ENCODE results near the gene MTSS2.
A peak's percentile ranks its signal among the peaks of the same experiment; 100 is the strongest.

MTSS2 gene

GRCh38 chr16:70714581-70715054 is 28.8 kb upstream of the MTSS2 start:
- no peak for DNase-seq (ENCODE audit: low read depth)

- no peak for DNase-seq (ENCODE audit: low read depth)
Measured at GRCh38 chr16:70713824-70714223, 28.0 kb upstream of the MTSS2 start.

DNA sequence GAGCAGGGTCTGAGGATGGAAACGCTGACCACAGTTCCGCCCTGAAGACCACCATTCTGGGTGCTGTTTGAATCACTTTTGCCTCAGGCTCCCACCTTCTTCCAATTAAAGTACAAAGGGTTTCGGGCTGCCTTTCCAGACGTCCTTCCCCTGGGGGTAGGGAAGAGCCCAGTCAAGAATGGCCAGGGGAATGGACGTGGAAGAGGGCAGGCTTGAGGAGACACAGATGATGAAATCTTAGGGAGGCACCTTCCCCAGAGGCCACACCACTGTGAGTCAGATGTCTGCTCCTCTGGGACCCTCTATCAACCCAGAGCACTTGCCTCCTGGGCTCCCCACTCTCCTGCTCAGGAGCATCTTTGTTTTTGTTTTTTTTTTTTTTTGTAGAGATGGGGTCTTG is 27.5 kb upstream of the MTSS2 start:
- DNase-seq (ENCODE audit: low read depth) = no peak

DNA sequence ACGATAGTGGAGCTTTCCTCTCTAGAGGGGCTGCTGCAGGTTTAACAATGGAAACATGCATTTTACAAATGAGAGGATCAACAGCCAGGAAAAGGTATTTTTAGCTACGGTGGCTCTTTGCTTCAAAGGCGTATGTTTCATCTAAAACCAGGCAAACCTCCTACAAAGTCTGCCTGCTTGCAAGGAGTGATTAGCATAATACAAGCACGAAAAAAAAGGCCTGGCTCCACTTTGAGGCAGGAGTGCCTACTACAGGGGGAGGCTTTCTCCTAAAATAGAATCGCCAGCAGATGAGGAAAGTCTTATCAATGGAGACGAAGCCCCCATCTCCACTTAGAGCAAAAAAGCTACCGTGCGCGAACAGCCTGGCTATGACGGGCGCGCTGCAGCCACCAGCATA is 27.1 kb upstream of the MTSS2 start:
- DNase-seq (ENCODE audit: low read depth) = no peak

GRCh38 chr16:70712359-70712758 is 26.5 kb upstream of the MTSS2 start:
- DNase-seq (ENCODE audit: low read depth) = no peak

GRCh38 chr16:70711211-70712031 is 25.6 kb upstream of the MTSS2 start:
- no peak for DNase-seq (ENCODE audit: low read depth)

- no peak for DNase-seq (ENCODE audit: low read depth)
Measured at GRCh38 chr16:70710422-70711210, 24.8 kb upstream of the MTSS2 start.

DNA sequence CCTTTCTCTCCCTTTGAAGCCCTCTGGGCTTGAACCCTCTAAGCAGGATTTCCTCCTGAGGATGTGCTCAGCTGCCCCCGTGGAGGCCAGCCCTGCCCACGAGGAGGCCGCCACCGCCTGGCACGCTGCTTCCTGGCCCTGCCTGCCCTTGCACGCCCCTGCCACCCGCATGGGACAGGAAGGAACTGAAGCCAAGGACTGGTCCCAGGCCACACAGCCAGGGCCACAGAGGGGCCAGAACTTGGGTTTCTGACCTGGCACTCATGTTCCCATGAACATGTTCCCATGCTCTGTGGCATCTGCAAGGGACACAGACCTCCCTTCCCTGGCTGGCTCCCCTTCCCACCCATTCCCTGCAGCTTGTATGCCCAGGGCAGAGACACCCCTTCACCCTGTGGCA is 24.1 kb upstream of the MTSS2 start:
- no peak for DNase-seq (ENCODE audit: low read depth)

DNA sequence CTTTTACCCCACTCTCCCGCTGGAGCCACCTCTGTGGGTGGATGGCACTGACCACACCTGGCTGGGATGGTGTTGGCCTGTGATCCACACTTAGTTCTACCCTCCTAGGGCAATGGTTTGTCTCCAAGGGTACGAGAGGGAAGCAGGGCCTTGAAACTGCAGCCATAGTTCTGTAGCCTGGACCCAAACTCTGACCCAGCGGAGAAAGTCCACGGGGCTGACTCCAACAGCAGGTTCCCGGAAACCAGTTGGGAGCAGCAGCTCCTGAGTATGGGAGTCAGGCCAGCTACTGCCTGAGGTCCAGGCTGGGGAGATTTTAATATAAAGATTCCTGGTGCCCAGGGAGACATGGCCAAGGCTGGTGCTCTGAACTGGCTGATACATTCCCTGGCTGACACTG is 23.6 kb upstream of the MTSS2 start:
- no peak for DNase-seq (ENCODE audit: low read depth)

- DNase-seq (ENCODE audit: low read depth) = no peak
Measured at GRCh38 chr16:70708366-70709246, 22.8 kb upstream of the MTSS2 start.

- peak; percentile 82 for DNase-seq (ENCODE audit: low read depth)
Measured at GRCh38 chr16:70706948-70707465, 21.2 kb upstream of the MTSS2 start.

- no peak for DNase-seq (ENCODE audit: low read depth)
Measured at GRCh38 chr16:70705056-70705455, 19.2 kb upstream of the MTSS2 start.

GRCh38 chr16:70704586-70704985 is 18.7 kb upstream of the MTSS2 start:
- DNase-seq (ENCODE audit: low read depth) = no peak

DNA sequence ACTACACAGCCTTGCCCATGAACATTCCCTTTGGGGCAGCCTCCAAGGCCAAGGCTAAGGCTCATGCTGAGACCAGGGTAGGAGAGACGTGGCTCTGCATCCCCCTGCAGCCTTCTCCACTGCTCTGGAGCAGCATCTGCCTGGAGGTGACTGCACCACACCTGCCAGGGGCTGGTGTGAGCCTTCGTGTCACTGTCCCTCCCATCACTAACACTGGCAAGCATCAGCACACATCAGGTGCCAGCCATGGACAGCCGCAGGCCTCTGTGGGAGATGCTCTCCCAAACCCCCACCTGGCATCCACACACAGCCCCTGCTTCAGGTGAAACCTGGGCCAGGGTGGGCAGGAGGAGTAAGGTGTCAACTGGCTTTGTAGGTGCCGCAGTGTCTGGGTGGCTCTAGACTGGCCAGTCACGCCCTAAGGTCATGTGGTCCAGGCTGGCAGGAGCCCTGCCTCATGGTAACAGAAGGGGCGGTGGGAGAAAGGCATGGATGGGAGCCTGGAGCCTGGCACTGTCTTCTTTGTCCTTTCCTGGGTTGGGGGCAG is 18.1 kb upstream of the MTSS2 start:
- DNase-seq (ENCODE audit: low read depth) = no peak

DNA sequence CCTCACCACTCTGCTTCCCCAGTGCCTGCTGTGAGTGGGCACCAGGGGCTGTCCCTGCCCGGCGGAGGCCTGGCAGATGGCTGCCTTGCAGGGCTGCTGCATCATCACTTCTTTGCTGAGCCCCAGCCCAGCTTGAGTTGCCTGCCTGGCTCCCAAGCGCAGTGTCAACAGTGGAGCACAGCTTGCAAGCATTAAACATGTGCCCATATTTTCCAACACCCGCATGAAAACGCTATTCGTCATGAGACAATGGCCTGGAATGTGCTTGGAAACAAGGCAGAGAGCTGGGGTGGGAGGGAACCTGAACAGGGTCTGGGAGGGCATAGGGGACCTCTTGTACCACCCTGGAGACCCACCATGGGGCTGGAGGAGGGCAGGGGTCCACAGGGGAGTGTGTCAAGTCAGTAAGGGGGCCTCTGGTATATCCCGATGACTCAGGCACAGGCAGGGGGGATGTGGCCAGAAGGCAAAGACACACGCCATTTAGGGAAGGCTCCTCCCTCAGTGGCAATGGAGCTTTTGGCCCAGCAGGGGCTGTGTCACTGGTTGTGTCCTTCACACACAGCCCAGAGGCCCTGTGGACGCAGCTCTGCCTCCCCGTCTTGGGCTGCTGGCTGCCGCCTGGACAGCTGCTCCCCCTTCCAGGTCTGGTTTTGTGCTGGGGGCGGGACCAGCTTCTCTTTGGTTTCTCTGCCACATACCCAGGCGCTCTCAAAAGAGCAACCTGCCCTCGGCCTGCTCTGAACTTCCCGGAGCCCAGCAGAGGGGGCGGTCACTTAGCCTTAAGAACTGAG is 17.4 kb upstream of the MTSS2 start:
- DNase-seq (ENCODE audit: low read depth) = peak; percentile 54

GRCh38 chr16:70702624-70703023 is 16.8 kb upstream of the MTSS2 start:
- DNase-seq (ENCODE audit: low read depth) = no peak

- no peak for DNase-seq (ENCODE audit: low read depth)
Measured at GRCh38 chr16:70701998-70702397, 16.1 kb upstream of the MTSS2 start.

- no peak for DNase-seq (ENCODE audit: low read depth)
Measured at GRCh38 chr16:70701596-70701995, 15.7 kb upstream of the MTSS2 start.

DNA sequence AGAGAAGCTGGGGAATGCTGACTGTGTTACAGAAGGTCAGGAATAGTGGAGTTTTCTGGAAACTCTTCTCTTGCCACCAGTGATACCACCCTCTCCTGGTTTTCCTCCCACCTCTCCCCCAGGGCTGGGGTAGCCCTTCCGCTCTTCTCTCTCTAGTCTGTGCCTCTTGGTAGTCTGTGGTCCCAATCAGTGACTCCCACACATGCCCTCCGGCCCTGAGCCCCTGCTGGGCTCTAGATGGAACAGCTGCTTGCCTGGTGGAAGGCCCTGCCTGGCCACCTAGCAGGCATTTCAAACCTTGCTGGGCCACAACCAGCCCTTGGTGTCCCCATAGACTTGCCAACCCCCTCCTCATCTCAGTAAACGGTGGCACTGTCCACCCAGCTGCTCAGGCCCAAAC is 15.2 kb upstream of the MTSS2 start:
- DNase-seq (ENCODE audit: low read depth) = no peak

DNA sequence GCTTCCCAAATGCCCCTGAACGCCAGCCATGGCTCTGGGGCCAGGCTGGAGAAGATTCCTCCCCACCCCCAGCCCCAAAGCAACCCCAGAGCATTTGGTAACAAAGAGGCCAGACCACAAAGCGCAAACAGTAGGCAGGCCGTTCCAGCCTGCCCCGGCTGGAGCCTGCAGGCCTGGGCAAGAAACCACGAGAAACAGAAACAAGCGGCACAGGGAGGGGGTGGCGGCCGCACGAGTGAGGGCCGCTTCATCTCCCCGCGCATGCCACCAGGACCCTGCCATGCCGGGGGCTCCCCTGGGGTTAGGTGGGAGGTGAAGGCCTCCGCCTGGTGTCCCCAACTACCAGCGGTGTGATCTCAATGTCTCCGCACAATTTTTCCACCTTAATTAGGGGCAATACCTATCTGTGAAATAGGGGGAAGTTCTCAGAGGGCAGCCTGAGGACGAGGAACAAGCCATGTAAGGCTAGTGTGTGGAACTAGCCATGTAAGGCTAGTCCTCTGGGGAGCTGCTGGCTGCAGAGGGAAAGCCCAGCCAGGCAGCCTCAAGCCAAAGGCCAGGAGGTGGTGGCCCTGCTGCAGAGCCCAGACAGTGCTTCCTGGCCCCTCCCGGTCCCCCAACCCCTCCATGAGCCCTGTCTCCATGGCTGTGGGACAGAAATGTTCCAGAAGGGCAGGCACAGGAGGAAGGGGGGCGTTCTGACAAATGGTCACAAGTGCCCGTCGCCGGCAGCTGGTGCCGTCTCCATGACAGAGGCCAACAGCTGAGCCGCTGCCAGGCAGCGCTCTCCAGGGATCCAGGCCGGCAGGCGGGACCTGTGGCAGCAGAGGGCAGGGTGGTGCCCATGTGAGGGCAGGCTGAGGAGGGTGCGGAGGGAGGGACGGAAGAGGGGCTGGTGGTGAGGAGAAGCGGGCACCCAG is 14.5 kb upstream of the MTSS2 start:
- no peak for DNase-seq (ENCODE audit: low read depth)

All from HS-5 (cell line).